GM21825 (cell line): Measurements from ENCODE around the gene INTS6L.
"Not testable (repeated sequence)": the region's sequence is repeated elsewhere in the genome, so short reads cannot be mapped to it uniquely, and the experiment has no call there.

Experiments used
- ATAC-seq: cut with Tn5 transposase; IDR thresholded peaks from one replicate; pipeline ENCODE4 v1.9.1; 2021; ENCODE audit warnings: mild to moderate bottlenecking, moderate library complexity; ENCODE audit not compliant: unreplicated experiment

The INTS6L gene

DNA sequence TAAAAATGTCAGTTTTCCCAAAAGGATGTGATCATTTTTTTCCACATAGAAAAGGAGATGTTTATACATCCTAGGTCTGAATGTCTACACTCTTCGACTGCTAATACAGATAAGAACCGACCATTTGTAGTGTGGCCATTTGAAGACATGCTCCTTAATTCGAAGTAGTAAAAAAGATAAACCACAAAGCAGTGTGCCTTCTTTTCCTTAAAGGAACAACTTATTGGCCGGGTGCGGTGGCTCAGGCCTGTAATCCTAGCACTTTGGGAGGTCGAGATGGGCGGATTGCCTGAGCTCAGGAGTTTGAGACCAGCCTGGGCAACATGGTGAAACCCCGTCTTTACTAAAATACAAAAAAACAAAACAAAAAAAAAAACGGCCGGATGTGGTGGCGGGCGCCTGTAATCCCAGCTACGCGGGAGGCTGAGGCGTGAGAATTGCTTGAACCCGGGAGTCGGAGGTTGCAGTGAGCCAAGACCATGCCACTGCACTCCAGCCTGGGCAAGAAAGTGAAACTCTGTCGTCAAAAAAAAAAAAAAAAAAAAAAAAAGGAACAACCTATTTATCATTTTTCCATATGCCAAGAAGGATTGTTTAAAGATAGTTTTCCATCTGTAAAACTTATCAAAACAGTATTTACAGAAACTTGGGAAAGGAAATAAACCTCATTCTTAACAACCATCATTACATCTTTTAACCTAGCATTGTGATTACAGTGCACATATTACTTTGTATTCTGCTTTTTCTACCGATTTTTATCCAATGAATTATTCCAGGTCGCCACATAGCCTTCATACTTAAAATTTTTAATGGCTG is 2.6 kb downstream of the INTS6L start:
- no peak for ATAC-seq

GRCh38 chrX:135528254-135528653 is 7.8 kb downstream of the INTS6L start:
- ATAC-seq: no peak

GRCh38 chrX:135528756-135529155 is 8.3 kb downstream of the INTS6L start:
- ATAC-seq: no peak

- no peak for ATAC-seq
These were observed 9.6 kb downstream of the INTS6L start for GRCh38 chrX:135530097-135530496.

DNA sequence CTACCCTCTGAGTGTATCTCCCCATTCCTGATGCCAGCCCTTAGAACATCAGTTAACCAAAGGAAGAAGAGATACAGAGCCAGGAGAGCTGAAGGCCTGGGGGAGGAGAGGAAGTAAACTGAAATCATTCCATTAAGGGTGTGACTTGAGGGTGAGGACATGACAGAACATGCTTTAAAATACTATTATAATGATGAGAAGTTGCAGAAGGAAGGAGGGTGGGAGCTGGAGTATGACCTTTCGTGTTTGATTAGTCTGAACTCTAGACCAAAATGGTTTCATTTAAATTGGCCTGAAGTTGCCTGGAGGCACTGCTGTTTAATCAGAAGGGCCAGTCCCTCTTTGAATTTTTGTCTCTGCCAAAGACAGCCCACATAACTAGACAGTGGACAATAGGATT is 11.4 kb downstream of the INTS6L start:
- ATAC-seq: no peak

DNA sequence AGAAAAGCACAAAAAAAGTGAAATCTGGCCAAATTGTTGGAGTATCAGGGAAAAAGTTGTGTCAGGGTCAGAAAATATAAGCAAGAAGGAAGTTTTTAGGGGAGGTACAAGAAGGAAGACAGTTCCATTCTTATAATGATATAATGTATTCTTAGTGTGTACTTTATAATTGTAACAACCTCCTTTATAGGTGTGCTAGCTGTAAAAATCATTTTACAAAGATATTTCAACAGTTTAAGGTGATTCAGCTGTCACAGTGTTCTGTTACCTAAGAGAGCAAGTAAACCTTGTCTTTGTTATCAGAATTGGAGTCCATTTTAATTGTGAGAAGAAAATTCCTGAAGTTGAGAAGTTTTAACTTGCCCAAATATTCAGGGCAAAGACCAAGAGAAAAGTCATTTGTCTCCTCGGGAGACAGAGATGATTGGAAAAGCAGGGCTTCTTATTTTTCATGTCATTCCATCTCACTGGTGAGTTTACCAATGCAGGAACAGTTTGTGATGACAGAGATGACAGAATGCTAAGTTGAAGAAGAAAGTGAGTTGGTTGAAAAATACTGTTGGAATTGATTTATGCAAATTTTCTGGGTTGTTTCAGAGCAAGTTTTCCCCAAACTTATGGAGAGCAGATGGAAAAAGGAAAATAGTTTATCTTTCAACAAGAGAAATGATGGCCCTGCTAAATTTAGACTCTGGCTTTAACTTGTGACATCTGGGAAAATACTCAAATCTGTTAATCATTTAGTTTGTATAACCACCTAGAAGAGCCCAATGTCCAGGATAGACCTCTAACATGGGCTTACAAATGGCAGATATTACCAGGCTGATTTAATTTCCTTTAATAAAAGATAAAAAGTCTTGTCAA is 14.8 kb downstream of the INTS6L start:
- ATAC-seq: no peak

GRCh38 chrX:135536877-135537276 is 16.4 kb downstream of the INTS6L start:
- peak; percentile 54 for ATAC-seq

GRCh38 chrX:135541351-135541750 is 20.9 kb downstream of the INTS6L start:
- no peak for ATAC-seq

DNA sequence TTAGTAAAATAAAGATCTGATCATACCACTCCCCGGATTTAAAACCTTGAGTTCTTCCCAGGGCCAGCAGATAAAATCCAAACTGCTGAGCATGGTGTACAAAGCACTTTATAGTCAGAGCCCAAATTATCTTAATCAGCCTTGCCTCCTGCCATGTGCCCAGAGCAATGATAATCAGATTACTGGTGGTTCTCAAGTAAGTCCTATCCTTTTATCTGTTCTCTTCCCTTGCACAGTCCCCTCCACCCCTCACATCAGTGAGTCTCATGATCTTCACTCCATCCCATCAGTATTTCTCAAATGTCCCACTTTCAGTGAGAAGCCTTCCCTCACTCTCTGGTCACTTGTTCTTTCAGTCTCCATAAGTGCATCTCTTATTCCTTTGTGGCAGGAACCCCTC is 22.7 kb downstream of the INTS6L start:
- ATAC-seq: no peak

- no peak for ATAC-seq
These were observed 23.5 kb downstream of the INTS6L start for GRCh38 chrX:135543924-135544323.

DNA sequence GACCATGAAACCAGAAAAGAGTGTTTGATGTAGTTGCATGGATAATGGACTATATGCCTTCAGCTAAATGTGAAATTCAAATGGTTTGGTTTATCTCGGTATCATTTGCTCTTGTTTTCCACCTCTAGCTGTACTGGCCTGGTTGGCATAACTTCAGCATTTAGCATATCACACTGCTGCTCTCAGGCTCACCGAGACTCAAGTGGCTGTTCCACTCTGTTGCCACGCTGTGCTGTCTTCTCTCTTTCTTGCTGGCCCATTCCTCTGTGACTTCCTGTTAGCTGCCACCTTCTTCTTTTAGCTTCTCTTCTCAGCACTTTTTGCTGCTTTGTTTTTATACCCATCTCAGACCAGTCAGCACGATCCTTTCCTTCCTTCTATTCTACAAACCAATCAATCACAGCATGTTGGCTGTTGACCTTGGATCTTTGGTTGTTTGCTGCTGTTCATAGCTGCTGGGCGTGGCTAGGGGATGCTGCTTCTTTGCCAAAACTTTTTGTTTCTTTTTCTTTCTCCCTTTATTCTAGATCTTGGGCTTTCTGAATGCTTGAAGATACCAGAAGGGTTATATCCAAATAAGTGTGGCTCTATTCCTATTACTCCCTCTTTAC is 24.0 kb downstream of the INTS6L start:
- ATAC-seq: peak; percentile 84

DNA sequence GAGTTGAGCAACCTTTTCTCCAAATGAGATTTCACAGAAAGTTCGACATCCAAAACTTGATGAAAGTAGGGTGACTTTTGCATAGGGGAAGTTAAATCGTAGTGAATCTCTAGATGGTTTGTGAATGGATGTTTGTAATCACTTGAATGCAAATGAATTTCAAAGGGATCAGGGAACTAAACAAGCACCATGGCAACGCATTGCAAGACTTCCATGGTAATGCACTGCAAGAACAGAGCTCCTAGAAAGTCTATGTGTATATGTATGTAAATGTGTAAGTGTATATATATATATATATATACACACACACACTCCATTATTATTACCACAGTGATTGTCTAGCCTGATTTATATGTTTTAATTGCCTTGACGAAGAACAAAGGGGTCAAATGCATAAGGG is 27.3 kb downstream of the INTS6L start:
- ATAC-seq: no peak

- no peak for ATAC-seq
These were observed 29.1 kb downstream of the INTS6L start for GRCh38 chrX:135549519-135549918.

DNA sequence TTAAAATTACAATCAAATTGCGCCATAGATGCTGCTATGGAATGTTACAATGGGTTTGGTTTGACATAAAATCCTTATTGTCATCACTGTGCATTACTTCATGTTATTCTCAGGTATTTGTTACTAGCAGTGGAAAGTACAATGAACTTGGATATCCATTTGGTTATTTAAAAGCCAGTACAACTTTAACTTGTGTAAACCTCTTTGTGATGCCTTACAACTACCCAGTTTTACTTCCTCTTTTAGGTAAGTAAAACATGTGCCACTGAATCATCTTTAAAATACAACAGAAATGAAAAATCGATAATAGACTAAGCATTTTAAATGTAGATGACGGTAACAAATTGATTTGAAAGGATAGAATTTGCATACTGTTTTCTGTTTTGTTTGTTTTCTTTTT is 35.6 kb downstream of the INTS6L start:
- ATAC-seq: no peak

DNA sequence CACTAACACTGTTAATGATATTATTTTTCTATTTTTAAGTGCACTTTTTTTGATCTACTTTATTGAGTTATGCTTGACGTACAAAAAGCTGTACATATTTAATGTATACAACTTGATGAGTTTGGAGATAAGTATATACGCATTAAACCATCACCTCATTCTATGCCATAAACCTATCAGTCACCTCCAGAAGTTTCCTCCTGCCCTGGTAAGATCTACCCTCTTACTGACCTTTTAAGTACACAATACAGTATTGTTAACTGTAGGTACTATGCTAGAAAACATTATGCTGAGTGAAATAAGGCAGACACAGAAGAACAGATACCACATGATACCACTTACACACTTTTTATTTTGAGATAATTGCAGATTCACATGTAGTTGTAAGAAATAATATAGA is 36.9 kb downstream of the INTS6L start:
- no peak for ATAC-seq

- no peak for ATAC-seq
These were observed 52.0 kb downstream of the INTS6L start for GRCh38 chrX:135572436-135572835.

- no peak for ATAC-seq
These were observed 61.0 kb downstream of the INTS6L start for GRCh38 chrX:135581496-135581895.

- no peak for ATAC-seq
These were observed 64.7 kb downstream of the INTS6L start for GRCh38 chrX:135585153-135585552.

DNA sequence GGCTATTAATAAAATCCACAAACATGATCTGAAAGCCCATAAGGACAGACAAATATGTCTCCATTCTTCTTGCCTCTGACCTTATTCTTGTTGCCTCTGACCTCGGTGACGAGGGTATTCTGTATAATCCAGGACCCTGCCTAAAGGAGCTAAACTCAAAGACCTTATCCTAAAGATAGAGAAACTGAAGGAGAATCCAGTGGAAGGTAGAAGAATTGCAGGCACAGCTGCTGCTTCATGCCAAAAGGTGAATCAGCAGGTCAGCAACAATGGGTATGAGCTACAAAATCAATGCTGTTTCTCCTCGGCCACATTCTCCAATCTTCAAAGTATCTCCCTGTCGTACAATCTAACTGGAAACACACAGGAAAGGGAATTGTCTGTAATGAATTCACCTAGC is 71.4 kb downstream of the INTS6L start:
- no peak for ATAC-seq

- not testable (repeated sequence) for ATAC-seq
These were observed 73.6 kb downstream of the INTS6L start for GRCh38 chrX:135594049-135594448.

DNA sequence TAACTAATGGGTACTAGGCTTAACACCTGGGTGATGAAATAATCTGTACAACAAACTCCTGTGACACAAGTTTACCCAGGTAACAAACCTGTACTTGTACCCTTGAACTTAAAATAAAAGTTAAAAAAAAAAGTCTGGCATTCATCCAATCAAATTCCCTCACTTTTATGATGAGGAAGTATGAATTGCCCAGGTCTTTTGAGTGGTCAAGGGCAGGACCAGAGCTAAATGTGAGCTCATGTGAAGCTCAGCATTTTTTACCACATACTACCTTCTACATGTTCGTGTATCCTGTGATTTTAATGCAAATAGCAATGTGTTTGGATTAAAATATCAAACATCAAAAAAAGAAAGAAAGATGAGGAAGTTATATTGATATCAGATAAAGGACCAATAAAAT is 74.0 kb downstream of the INTS6L start:
- not testable (repeated sequence) for ATAC-seq

DNA sequence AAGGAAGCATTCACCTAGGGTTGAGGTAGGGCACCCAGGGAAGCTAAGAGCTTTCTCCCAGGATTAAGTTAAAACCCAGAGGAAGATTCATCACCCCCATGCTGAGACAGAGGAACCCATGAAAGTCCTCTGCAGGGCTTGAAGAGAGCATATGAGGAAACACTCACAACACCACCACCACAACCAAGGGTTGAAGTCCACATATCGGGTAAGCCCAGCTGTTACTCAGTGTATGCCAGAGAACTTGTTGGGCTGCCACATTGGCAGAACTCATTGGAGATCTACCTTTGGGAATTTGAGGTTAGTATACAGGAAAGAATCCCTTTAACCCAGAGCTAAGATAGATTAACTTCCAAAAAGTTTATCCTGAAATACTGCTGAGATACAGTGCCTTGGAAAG is 75.1 kb downstream of the INTS6L start:
- no peak for ATAC-seq
